Measurements from ENCODE around the gene SEC16B.

Gene SEC16B

GRCh38 chr1:177944016-177944949 lies 25.6 kb downstream of the SEC16B start:
- DNase-seq (ENCODE audit: low read depth in 3 of 3): no peak

GRCh38 chr1:177941976-177942375 lies 27.9 kb downstream of the SEC16B start:
- no peak for DNase-seq (ENCODE audit: low read depth in 3 of 3)

DNA sequence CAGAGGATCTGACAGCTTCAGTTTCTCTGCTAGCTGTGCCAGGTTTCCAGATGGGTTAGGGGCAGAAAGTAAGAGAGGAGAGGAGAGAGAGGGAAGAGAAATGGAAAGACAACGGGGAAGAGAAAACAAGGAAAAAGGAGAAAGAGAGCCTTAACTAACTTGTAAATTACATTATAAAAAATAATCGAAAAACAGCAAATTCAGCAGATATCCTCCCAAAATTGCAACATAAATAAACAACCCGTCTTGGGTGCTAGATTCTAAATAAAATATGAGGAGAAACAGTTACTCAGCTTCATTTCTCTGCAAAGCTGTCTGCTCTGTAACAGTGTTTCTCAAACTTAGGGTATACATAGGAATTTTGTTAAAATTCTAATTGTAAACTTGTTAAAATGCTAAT lies 29.2 kb downstream of the SEC16B start:
- DNase-seq (ENCODE audit: low read depth in 3 of 3): no peak

GRCh38 chr1:177937931-177938330 lies 31.9 kb downstream of the SEC16B start:
- DNase-seq (ENCODE audit: low read depth in 3 of 3): no peak

- no peak for DNase-seq (ENCODE audit: low read depth in 3 of 3)
Observed at GRCh38 chr1:177937174-177937770, 32.6 kb downstream of the SEC16B start.

DNA sequence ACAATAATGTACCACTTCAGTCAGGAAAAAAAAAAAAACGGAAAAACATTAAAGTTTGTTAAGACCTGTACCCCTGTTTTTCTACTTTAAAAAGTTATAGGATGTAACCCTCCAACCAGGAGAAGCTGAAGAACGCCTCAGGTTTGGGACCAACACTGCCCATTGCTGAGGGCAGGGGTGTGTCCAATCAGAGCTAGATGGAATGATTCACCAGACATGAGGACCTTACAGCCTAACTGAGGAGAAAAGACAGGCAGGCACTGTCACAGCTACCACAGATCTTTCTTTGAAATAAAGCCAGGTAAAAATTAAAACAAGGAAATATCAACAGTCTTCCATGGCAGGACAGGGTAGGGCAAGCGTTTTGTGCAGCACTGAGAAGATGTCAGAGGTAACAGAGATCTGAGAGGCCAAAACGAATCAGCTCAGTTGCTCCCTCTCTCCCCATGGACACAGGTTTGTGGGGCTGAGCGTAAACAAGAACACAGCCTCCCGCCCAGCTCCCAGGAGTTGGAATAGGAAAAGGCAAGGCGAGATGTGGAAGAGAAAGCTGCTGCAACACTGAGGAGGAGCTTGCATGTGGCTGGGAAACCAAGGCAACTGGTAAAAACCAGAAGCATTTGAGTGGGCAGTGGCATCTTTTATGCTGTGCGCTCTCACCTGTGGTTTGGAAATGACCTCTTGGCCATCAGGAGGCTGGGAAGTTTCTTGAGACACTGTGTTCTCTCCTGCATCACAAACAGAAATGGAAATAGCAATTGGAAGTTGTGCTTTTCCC lies 34.0 kb downstream of the SEC16B start:
- no peak for DNase-seq (ENCODE audit: low read depth in 3 of 3)

DNA sequence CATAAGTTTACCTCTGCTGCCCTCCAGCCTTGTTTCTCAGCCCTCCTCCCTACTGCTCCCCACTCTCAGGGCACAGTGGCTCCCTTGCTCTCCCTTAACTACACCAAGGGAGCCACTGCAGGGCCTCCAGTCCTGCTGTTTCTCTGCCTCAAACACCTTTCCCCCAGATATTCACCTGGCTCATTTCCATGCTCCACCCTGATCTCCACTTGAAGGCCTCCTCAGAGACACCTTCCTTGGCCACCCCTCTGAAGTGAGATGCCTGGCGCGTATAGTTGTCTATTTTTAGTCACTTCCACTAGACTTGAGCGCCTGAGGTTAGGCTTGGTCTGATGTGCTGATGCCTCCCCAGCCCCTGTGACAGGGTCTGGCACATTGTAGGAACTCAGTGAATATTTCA lies 34.9 kb downstream of the SEC16B start:
- DNase-seq (ENCODE audit: low read depth in 3 of 3): no peak

GRCh38 chr1:177934461-177934860 lies 35.4 kb downstream of the SEC16B start:
- no peak for DNase-seq (ENCODE audit: low read depth in 3 of 3)

DNA sequence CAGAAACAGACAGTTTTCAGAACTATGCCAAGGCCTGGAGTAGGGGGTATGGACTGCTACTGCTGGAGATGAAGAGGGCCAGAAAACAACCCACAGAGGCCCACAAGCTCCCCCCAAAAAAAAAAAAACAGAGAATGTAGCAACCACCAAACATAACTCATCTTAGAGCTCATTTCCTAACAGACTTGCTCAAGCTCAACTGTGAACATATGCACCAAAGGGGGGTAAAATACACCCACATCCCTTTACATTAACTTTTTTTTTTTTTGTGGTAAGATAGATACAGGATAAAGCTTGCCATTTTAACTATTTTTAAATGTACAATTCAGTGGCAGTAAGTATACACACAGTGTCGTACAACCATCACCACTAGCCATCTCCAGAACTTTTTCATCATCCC lies 36.0 kb downstream of the SEC16B start:
- DNase-seq (ENCODE audit: low read depth in 3 of 3): no peak

DNA sequence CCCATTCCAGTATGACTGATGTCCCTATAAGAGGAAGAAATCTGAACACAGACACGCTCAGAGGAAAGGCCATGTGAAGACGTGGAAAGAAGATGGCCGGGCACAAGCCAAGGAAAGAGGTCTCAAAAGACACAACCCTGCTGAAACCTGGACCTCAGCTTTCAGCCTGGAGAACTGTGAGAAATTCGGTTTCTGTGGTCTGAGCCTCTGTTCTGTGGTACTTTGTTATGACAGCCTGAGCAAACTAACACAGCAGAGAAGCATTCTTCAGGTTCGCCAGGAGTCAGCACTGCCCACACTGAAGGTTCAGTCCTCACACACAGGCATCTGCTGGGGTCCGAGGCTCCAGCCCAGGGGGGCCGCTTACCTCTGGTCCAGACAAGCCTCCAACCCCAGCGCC lies 37.7 kb downstream of the SEC16B start:
- DNase-seq (ENCODE audit: low read depth in 3 of 3): no peak

GRCh38 chr1:177928952-177929351 lies 40.9 kb downstream of the SEC16B start:
- no peak for DNase-seq (ENCODE audit: low read depth in 3 of 3)

GRCh38 chr1:177928194-177928593 lies 41.7 kb downstream of the SEC16B start:
- DNase-seq (ENCODE audit: low read depth in 3 of 3): no peak

DNA sequence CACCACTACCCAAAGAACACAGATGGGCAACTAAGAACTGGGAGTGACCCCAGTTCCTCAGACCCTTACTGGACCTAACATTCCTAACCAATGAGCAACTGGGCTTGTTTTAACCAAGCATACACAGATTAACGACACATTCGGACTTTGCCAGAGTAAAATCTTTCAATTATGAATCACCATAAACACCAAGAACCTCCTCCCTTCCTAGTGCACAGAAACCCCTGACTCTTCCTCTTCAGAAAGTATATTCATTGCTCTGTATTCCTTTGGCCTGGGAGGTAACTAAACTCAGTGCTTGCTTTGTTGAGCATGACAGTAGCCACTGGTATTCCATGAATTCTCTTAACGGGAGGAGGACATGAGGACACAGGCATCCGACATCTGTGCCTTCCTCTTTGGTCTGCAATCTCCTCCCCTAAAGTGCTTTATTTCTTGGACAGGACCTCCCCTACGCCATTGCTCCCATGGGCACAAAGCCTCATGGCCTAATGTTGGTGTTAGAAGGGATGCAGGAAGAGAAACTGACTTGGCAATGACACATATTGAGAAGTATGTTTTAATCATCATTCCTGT lies 42.7 kb downstream of the SEC16B start:
- no peak for DNase-seq (ENCODE audit: low read depth in 3 of 3)

- no peak for DNase-seq (ENCODE audit: low read depth in 3 of 3)
Observed at GRCh38 chr1:177926201-177926600, 43.7 kb downstream of the SEC16B start.

GRCh38 chr1:177925006-177925405 lies 44.9 kb downstream of the SEC16B start:
- no peak for DNase-seq (ENCODE audit: low read depth in 3 of 3)

DNA sequence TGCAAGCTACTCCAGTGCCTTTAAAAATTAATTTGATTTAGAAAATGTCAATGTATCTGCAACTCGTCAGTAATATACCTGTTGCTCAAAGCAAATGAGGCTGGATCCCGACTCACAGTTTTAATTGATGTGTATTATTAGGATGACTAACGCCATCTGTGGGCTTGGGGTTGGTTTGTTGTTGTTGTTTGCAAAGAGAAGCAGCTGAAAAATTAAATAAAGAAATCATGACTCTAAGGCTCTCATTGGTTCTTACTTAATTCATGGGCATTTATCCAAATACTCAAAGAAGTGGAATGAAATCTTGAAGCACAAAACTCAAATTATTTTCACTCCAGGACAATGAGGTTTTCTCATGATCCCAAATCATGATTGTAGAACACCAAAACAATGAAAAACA lies 46.4 kb downstream of the SEC16B start:
- DNase-seq (ENCODE audit: low read depth in 3 of 3): no peak

- no peak for DNase-seq (ENCODE audit: low read depth in 3 of 3)
Observed at GRCh38 chr1:177922209-177922608, 47.6 kb downstream of the SEC16B start.

DNA sequence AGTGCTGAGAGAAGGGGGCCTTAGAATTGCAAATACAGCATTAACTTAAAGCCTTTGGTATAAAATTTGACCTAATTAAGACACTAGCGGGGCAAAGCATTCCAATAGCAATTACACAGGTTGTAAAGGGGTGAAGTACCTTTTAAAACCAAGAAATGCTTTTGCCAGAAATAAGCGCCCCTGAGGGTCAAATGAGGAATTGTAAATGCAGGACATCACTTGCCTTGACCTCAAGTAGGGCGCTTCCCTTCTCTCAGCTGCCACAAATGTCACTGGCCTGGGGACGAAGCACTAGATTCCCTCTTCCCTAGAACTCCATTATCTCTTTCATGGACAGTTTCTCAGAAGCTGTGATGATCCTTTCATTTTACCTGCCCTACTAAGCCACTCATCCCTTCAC lies 48.3 kb downstream of the SEC16B start:
- no peak for DNase-seq (ENCODE audit: low read depth in 3 of 3)

- no peak for DNase-seq (ENCODE audit: low read depth in 3 of 3)
Observed at GRCh38 chr1:177920091-177920490, 49.8 kb downstream of the SEC16B start.

DNA sequence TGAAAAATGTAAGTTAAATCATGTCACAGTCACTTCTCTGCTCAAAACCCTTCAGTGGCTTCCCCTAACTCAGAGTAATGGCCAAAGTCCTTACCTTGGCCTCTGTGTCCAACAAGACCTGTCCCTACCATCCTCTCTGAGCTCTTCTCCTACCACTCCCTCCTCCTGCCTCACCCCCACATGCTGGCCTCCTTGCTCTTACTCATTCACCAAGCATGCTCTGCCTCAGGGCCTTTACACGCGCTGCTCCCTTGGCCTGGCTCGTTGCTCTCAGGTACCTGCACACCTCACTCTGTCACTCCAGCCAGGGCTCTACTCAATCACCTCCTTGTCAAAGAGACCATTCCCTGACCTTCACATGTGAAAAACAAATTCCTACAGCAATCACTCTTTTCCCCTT lies 54.2 kb downstream of the SEC16B start:
- DNase-seq (ENCODE audit: low read depth in 3 of 3): no peak

DNA sequence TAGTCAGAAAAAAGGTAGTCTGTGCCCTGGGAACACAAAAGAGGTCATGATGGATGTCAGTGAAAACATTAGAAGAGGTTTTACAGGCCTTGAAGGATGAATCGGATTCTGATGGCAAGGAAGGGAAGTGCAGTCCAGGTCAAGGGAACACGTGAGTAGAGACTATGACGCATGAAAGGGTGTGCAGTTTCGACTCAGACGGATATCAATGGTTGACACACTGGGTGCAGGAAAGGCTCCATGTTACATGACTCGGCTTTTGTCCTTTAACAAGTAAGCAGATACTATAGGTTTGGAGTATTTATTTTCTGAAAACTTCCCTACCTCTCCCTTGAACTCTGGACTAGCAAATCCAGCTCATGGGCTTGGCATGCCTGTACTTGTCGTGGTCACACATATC lies 55.3 kb downstream of the SEC16B start:
- DNase-seq (ENCODE audit: low read depth in 3 of 3): no peak

Measured in stimulated activated CD4-positive, alpha-beta T cell treated with anti-CD3 and anti-CD28 coated beads, TNF-alpha, amount 100 ng/mL, for 4 hours (primary cell).